K562 (cell line): ENCODE measurements around the gene POLD1. TPM values are rescaled to one million over a fixed set of nuclear protein-coding genes. Genes with fewer than 3 reads are reported as not detected.
A peak's percentile ranks its signal among the peaks of the same experiment; 100 is the strongest.

ENCODE experiments used
- C11orf30 ChIP-seq: fragments of 450-650 bp; IDR thresholded peaks from 2 replicates; pipeline ENCODE4 v1.6.1; 2016; ENCODE audit warnings: low read depth, mild to moderate bottlenecking
- CEBPG ChIP-seq, 3 experiments: fragments of 200-800 bp in 1 of 3; sonication (Bioruptor generic) in 1 of 3; sonication (generic) in 1 of 3; formaldehyde crosslinking in 1 of 3; IDR thresholded peaks in 2 of 3; conservative IDR thresholded peaks in 1 of 3; 2 replicates each; pipeline versions ENCODE4 v1.6.1 to v1.8.0; 2016 to 2022; ENCODE audit warnings: missing compliant biosample characterization in 2 of 3, missing genetic modification characterization in 2 of 3, mild to moderate bottlenecking in 1 of 3, missing genetic modification reagents in 1 of 3
- NELFE ChIP-seq: IDR thresholded peaks from 2 replicates; pipeline ENCODE4 v1.6.1; 2011; ENCODE audit warnings: mild to moderate bottlenecking; ENCODE audit not compliant: insufficient read depth, insufficient read length
- PTRF ChIP-seq: fragments of 450-650 bp; IDR thresholded peaks from 2 replicates; pipeline ENCODE4 v1.6.1; 2016; ENCODE audit warnings: mild to moderate bottlenecking, missing genetic modification characterization, missing compliant biosample characterization
- YY1 ChIP-seq, 3 experiments: IDR thresholded peaks; 2 replicates each; pipeline ENCODE4 v1.6.1; 2011; ENCODE audit warnings: low read length in 2 of 3, mild to moderate bottlenecking in 2 of 3, moderate library complexity in 2 of 3, borderline replicate concordance in 1 of 3, control low read depth in 1 of 3, low read depth in 1 of 3; ENCODE audit not compliant: insufficient read depth in 3 of 3, insufficient replicate concordance in 2 of 3, control insufficient read depth in 1 of 3, insufficient read length in 1 of 3; ENCODE audit errors: extremely low read depth in 1 of 3
- ZC3H8 ChIP-seq: fragments of 450-650 bp; IDR thresholded peaks from 2 replicates; pipeline ENCODE4 v1.6.1; 2017
- ZNF184 ChIP-seq: sonication (generic); formaldehyde crosslinking; IDR thresholded peaks from 2 replicates; pipeline ENCODE4 v1.5.0; 2020; ENCODE audit warnings: missing genetic modification reagents
- ZNF551 ChIP-seq: fragments of 250-450 bp; sonication (Bioruptor Pico); IDR thresholded peaks from 2 replicates; pipeline ENCODE4 v1.5.0; 2021; ENCODE audit warnings: mild to moderate bottlenecking, moderate library complexity
- ZNF668 ChIP-seq: fragments of 250-450 bp; sonication (Bioruptor Pico); IDR thresholded peaks from 2 replicates; pipeline ENCODE4 v1.8.0; 2022; ENCODE audit warnings: mild to moderate bottlenecking, inconsistent platforms
- ZNF830 ChIP-seq: fragments of 250-450 bp; sonication (Bioruptor Pico); IDR thresholded peaks from 2 replicates; pipeline ENCODE4 v1.5.0; 2021; ENCODE audit warnings: mild to moderate bottlenecking
- polyA plus RNA-seq, 8 experiments: library from polyadenylated mRNA; depleted of rRNA in 4 of 8; stranded (reverse) in 5 of 8; unstranded in 3 of 8; fragments of >200 nt; fragmentation: Nextera tagmentation in 2 of 8; fragmentation: Illumina TruSeq in 1 of 8; extraction: Ambion mirVana in 2 of 8; extraction: Trizol in 1 of 8; gene quantifications; 2 replicates each; pipeline versions ENCODE4 v1.2.1 to v1.2.3, GENCODE V29; 2011 to 2014; ENCODE audit warnings: inconsistent platforms in 1 of 8, missing spikeins in 1 of 8
- total RNA-seq, 7 experiments: library from RNA; depleted of rRNA in 6 of 7; stranded (reverse); fragments of >200 nt in 6 of 7; fragmentation: Illumina TruSeq in 2 of 7; extraction: Trizol in 2 of 7; gene quantifications; 2 replicates each; pipeline versions ENCODE4 v1.2.1 to v1.2.3, GENCODE V29; 2011 to 2021; ENCODE audit warnings: low replicate concordance in 1 of 7
- TF ChIP-seq, protein P1 (sequence below), 3 experiments: fragments of 200-800 bp in 1 of 3; sonication (Bioruptor generic) in 1 of 3; sonication (generic) in 1 of 3; formaldehyde crosslinking in 1 of 3; IDR thresholded peaks; 2 replicates each; pipeline versions ENCODE4 v1.6.1 to v1.8.0; 2016 to 2022; ENCODE audit warnings: mild to moderate bottlenecking in 2 of 3, missing compliant biosample characterization in 2 of 3, missing genetic modification characterization in 2 of 3, missing genetic modification reagents in 1 of 3
- TF ChIP-seq, protein P2 (sequence below), 2 experiments: IDR thresholded peaks in 1 of 2; conservative IDR thresholded peaks in 1 of 2; 2 replicates each; pipeline ENCODE4 v1.6.1; 2016; ENCODE audit warnings: low read depth in 2 of 2, mild to moderate bottlenecking in 1 of 2, missing compliant biosample characterization in 1 of 2, missing genetic modification characterization in 1 of 2, moderate library complexity in 1 of 2
- TF ChIP-seq, protein P3 (sequence below): fragments of 450-650 bp; conservative IDR thresholded peaks from 2 replicates; pipeline ENCODE4 v1.6.1; 2016; ENCODE audit warnings: missing genetic modification characterization, low read depth, mild to moderate bottlenecking, missing compliant biosample characterization, moderate library complexity
- TF ChIP-seq, protein P4 (sequence below): fragments of 250-450 bp; sonication (Bioruptor Pico); IDR thresholded peaks from 2 replicates; pipeline ENCODE4 v1.8.0; 2022; ENCODE audit warnings: inconsistent platforms

The POLD1 gene
- total and polyA plus RNA-seq, 9 of the 15 experiments (the other 6 are each of a cell fraction or from before 2014, with no cell fraction given), result 1.3 to 312 (median 47.8) TPM

DNA sequence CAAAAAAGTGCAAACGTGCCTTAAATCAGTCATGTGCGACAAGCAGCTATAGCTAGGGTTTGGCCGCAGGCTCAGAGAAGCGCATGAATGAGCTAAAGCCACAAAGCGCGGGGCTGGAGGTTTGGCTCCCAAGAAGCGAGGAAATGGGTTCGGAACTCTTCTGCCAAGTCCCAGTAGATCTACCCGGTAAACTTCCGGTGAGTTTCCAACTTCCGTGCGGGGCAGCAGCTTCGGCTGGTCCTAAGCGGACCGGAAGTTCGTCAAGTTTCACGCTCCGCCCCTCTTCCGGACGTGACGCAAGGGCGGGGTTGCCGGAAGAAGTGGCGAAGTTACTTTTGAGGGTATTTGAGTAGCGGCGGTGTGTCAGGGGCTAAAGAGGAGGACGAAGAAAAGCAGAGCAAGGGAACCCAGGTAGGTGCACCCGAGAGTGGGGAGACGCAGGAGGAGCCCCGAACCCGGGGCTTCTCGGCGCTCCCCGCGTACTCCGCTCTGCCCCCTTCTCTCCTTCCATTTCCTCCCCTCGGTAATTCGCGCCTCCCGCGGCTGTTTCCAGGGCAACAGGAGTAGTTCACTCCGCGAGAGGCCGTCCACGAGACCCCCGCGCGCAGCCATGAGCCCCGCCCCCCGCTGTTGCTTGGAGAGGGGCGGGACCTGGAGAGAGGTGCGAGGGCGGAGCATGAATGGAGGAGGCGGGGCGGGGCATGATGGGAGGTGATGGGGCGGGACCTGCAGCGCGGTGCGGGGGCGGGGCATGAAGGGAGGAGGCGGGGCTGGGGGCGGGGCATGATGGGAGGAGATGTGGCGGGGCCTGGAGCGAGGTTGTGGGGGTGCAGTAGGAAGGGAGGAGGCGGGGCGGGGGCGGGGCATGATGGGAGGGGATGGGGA lies 7.7 kb upstream of the POLD1 start, which contains the start of gene NR1H2 (continued):
- TF ChIP-seq, protein P1, sequence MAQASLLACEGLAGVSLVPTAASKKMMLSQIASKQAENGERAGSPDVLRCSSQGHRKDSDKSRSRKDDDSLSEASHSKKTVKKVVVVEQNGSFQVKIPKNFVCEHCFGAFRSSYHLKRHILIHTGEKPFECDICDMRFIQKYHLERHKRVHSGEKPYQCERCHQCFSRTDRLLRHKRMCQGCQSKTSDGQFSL (CRISPR knock-in tag; IDR thresholded peaks at IDR 0.05), result no peak
- TF ChIP-seq, protein P1 (tag; IDR thresholded peaks at IDR 0.05), result no peak; a peak in 1 of 4 replicates
- TF ChIP-seq ZC3H8, result no peak
- TF ChIP-seq ZNF184 (CRISPR knock-in tag), result no peak
- TF ChIP-seq, protein P2, sequence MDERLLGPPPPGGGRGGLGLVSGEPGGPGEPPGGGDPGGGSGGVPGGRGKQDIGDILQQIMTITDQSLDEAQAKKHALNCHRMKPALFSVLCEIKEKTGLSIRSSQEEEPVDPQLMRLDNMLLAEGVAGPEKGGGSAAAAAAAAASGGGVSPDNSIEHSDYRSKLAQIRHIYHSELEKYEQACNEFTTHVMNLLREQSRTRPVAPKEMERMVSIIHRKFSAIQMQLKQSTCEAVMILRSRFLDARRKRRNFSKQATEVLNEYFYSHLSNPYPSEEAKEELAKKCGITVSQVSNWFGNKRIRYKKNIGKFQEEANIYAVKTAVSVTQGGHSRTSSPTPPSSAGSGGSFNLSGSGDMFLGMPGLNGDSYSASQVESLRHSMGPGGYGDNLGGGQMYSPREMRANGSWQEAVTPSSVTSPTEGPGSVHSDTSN (CRISPR knock-in tag; IDR thresholded peaks at IDR 0.05; ENCODE audit: low read depth), result no peak
- TF ChIP-seq, protein P2 (tag; conservative IDR thresholded peaks at IDR 0.05; ENCODE audit: low read depth), result 0 out of 2 replicates have a peak, but pooled peaks have one; percentile 9
- peak; percentile 44 to 70 (median 46) for TF ChIP-seq YY1 (IDR thresholded peaks at IDR 0.05; ENCODE audit: borderline replicate concordance in 1 of 3, control insufficient read depth in 1 of 3, extremely low read depth in 1 of 3, insufficient read depth in 3 of 3, insufficient read length in 1 of 3, insufficient replicate concordance in 2 of 3, low read depth in 1 of 3, low read length in 2 of 3)
- TF ChIP-seq C11orf30, result peak; percentile 70
- TF ChIP-seq ZNF830 (CRISPR knock-in tag), result peak; percentile 78; the same call in 1 of the 2 replicates
- no peak for TF ChIP-seq PTRF
- no peak for TF ChIP-seq NELFE
- TF ChIP-seq CEBPG (CRISPR knock-in tag; IDR thresholded peaks at IDR 0.05), result peak; percentile 86
- TF ChIP-seq CEBPG (tag; conservative IDR thresholded peaks at IDR 0.05 in 1 of 2, IDR thresholded peaks at IDR 0.05 in 1 of 2), result peak in 1 of 2 experiments; percentile 69; a peak in 2 of 4 replicates
- no peak for TF ChIP-seq ZNF551 (CRISPR knock-in tag)
- no peak for TF ChIP-seq ZNF668
- TF ChIP-seq, protein P3, sequence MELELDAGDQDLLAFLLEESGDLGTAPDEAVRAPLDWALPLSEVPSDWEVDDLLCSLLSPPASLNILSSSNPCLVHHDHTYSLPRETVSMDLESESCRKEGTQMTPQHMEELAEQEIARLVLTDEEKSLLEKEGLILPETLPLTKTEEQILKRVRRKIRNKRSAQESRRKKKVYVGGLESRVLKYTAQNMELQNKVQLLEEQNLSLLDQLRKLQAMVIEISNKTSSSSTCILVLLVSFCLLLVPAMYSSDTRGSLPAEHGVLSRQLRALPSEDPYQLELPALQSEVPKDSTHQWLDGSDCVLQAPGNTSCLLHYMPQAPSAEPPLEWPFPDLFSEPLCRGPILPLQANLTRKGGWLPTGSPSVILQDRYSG (tag), result no peak
- TF ChIP-seq, protein P4, sequence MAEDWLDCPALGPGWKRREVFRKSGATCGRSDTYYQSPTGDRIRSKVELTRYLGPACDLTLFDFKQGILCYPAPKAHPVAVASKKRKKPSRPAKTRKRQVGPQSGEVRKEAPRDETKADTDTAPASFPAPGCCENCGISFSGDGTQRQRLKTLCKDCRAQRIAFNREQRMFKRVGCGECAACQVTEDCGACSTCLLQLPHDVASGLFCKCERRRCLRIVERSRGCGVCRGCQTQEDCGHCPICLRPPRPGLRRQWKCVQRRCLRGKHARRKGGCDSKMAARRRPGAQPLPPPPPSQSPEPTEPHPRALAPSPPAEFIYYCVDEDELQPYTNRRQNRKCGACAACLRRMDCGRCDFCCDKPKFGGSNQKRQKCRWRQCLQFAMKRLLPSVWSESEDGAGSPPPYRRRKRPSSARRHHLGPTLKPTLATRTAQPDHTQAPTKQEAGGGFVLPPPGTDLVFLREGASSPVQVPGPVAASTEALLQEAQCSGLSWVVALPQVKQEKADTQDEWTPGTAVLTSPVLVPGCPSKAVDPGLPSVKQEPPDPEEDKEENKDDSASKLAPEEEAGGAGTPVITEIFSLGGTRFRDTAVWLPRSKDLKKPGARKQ, result no peak
